SU-DHL-6 (cell line): ENCODE results near the gene FAM131B.

Experiments used
- CTCF ChIP-seq: fragments of 200-600 bp; sonication (generic); IDR thresholded peaks from one replicate; pipeline ENCODE4 v1.5.1; 2017; ENCODE audit warnings: antibody characterized with exemption, mild to moderate bottlenecking, low read length, moderate library complexity; ENCODE audit not compliant: insufficient read depth, poor library complexity, severe bottlenecking
- EZH2phosphoT487 ChIP-seq: fragments of 200-600 bp; sonication (generic), shearing (Covaris generic); conservative IDR thresholded peaks from 2 replicates; pipeline ENCODE4 v1.6.1; 2018; ENCODE audit warnings: mild to moderate bottlenecking, antibody characterized with exemption, low read length, moderate library complexity, mixed read lengths

- no peak for TF ChIP-seq CTCF
- TF ChIP-seq EZH2phosphoT487 = no peak
Measured at GRCh38 chr7:143304938-143305337, 57.6 kb downstream of the FAM131B start.
